Activated gamma-delta T cell (primary cell): ENCODE results near the gene THSD7B.

ENCODE experiments used
- DNase-seq: peaks from one replicate; lab custom pipeline; 2025; lab: John Stamatoyannopoulos, UW

THSD7B gene

DNA sequence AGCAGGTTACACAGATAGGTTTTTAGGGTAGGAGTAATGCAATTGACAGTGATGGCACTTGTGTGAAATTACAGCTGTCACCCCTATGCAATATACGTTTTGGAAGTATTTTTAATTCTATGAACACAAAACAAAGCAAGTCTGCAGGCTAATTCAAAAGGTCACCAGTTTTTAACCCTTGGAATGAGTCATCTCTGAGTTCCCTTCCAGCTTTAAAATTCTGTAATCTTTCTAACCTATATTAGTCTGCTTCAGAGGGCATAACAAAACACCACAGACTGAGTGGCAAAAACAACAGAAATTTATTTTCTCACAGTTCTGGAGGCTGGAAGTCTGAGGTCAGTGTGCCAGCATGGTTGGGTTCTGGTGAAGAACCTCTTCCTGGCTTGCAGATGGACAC is 602.0 kb downstream of the THSD7B start:
- DNase-seq = no peak

DNA sequence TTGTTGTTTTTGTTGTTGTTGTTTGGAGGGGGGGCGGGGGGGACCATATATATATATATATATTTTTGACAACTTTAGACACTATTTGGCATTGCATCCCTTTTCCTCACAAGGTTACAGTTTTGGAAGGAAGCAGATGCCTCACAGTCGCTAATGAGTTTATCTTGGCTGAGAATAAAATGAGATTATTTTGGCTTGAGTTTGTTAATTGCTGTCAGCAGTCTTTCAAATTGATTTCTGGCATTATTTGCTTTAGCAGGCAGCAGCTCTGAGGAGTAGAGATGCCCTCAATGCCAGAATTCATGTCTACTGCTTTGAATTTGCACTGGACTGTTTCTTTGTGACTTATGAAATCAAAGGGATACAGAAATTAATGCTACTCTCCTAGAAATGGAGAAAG is 603.8 kb downstream of the THSD7B start:
- DNase-seq = no peak

- no peak for DNase-seq
Measured at GRCh38 chr2:137379186-137379585, 613.8 kb downstream of the THSD7B start.

DNA sequence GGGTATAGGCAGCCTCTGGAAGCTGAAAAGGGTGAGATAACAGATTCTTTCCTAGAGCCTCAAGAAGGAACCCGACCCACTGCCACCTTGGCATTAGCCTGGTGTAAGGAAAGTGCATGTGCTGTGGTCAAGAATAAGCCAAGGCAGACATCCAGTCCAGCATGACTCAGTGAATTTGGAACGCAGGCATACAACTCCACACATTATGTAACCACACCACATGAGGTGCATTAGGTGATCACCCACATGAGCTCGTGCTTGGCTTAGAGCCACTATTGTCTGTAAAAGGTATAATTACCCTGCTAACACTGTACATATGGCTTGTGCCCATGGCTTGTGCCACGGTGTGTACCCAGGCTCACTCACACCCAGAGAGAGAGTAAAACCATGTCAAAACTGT is 615.3 kb downstream of the THSD7B start:
- DNase-seq = no peak

DNA sequence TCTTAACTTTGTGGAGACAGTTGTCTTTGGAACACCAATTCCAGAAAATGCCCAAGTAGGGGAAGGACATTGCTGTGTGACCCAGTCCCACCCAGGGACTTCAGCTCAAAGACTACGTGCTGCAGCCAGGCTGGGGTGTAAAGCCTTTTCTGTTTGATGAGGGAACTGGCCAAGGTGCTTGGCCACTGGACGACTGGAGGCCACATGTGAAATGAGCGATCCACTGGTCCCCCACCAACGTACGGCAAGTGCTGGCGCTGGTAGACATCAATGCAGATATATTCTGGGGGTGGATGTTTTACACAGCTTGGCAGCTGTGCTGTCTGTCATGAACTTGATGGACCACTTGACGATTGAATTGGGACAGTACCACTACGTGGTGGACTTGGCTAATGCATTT is 616.4 kb downstream of the THSD7B start:
- DNase-seq = no peak

- no peak for DNase-seq
Measured at GRCh38 chr2:137383391-137383790, 618.0 kb downstream of the THSD7B start.

GRCh38 chr2:137387044-137387443 is 621.7 kb downstream of the THSD7B start:
- no peak for DNase-seq

- DNase-seq = no peak
Measured at GRCh38 chr2:137405496-137405895, 640.2 kb downstream of the THSD7B start.

DNA sequence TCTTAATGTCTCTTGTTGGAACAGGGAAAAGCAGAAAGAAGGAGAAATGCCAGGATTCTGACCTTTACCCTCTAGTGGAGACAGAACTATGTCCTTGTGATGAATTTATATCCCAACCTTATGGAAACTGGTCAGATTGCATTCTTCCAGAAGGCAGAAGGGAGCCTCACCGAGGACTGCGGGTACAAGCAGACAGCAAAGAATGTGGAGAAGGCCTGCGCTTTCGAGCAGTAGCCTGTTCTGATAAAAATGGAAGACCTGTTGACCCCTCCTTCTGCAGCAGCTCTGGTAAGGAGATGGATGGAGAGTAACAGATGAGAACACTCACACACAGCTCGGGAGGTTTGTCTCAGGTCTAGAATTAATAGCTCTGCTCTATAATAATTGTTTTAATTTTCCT is 646.2 kb downstream of the THSD7B start:
- DNase-seq = no peak

DNA sequence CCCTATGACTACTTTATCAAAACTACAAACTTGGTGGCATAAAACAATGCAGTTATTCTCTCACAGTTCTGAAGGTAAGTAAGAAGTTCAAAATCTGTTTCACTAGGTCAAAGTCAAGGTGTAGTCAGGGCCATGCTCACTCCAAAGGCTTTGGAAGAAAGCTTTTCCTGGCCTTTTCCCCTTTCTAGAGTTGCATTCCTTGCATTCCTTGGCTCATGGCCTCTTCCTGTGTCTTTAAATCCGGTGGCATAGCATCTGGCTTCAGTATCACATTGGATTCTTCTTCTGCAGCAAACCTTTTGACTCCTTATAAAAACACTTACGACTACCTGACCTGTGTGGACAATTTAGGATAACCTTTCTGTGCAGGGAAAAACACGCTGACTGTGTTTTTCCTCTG is 655.4 kb downstream of the THSD7B start:
- DNase-seq = no peak

GRCh38 chr2:137435162-137435561 is 669.8 kb downstream of the THSD7B start:
- DNase-seq = no peak

- no peak for DNase-seq
Measured at GRCh38 chr2:137437386-137437785, 672.0 kb downstream of the THSD7B start.

- DNase-seq = no peak
Measured at GRCh38 chr2:137444970-137445369, 679.6 kb downstream of the THSD7B start.

DNA sequence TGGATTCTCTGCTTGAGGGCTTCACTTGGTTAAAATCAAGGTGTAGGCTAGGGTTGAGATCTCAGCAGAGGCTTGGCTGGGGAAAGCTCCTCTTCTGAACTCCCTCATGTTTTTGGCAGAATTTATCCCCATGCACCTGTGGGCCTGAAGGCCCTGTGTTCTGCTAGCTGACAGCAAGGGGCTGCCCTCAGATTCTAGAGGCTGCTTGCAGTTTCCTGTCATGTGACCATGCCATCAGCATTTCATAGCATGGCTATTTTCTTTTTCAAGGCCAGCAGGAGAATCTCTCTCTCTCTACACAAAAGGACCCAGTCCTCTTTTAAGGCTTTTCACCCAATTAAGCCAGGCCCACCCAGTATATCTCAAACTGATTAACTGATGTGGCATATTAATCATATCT is 684.1 kb downstream of the THSD7B start:
- DNase-seq = no peak

GRCh38 chr2:137454886-137455285 is 689.5 kb downstream of the THSD7B start:
- DNase-seq = no peak

- DNase-seq = no peak
Measured at GRCh38 chr2:137467246-137467862, 702.0 kb downstream of the THSD7B start.

DNA sequence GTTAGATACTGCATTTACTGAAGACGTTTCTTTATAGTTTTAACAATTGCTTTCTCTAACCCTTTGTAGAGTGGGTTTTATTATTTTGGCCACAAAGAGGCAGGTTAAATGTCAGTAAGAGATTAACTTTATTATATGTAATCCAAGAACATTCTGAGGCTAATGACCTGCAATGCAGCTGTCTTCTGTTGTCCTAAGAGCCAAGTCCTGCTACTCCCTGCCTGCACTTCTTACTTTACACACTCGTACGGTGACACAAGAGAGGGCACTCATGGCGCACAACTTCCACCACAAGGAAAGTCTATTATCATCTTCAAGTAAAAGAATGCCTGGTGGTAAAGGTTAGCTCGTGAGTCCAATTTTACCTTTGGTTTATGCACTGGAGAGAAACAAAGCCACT is 727.9 kb downstream of the THSD7B start:
- no peak for DNase-seq

DNA sequence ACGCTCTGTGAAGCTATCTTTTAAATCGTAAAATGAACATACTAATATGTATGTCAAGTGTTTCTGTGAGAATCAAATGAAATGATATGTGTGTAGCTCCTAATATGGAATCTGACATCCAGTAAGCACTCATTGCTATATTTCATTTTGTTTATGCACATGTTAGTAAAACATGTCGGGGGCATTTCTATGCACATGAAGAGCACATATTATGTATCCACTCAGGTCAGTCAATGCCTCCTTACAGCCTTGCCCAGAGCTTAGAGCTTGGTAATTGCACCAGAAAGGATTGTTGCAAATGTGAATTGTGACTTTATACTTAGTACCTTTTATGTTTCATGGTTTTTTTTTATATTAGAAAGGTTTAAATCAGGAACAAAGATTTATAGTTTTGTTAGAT is 735.3 kb downstream of the THSD7B start:
- no peak for DNase-seq

DNA sequence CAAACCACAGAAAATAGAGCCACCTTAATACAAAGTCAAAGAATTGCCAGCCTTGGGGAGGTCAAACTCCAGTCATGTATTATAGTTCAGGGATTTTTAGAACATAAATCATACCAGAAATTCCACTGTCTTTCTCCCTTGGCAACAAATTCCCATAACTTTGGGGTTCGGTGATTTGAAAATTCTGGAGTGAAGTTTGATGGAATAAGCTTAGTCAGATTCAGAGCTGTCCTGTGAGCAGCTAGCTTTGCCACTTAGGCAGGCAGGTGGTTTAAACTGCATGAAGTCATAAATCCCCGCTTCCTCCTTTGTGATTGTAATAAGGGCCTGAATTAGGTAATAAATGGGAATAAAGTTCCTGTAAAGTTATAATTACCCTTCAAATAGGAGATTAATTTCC is 741.9 kb downstream of the THSD7B start:
- no peak for DNase-seq

GRCh38 chr2:137508739-137509384 is 743.5 kb downstream of the THSD7B start:
- no peak for DNase-seq

- DNase-seq = no peak
Measured at GRCh38 chr2:137511526-137511925, 746.2 kb downstream of the THSD7B start.

GRCh38 chr2:137521653-137522619 is 756.6 kb downstream of the THSD7B start:
- no peak for DNase-seq

DNA sequence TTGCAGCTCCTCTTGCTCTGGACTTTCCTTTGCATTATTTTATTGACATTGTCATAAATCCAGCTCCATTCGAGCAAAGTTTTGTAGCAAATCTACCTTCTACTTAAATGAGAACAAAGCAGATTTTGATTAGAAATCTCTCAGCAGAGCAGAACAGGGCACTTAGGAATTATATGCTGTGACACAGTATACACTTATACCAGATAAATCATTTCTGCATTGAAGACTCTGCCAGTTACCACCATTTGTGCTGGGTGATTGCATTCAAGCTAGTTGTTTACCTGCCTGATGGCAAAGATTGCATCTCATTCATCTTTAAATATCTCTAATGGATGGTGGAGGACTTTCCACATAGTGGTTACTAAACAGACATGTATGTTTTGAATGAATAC is 757.3 kb downstream of the THSD7B start:
- DNase-seq = no peak
